H9 (cell line): ENCODE data around the gene LPAR2. TPM values are rescaled to one million over a fixed set of nuclear protein-coding genes. Genes with fewer than 3 reads are reported as not detected.

ENCODE experiments used
- DNase-seq: peaks from one replicate; pipeline ENCODE4 v3.0.0-alpha.2; 2017
- H2AFZ ChIP-seq: one replicate; pipeline ENCODE4 v1.6.1; 2013; ENCODE audit warnings: mild to moderate bottlenecking, low read length, control low read depth, moderate library complexity
- H2AK5ac ChIP-seq: 2 replicates; pipeline ENCODE4 v1.6.1; 2013; ENCODE audit warnings: low read length, control low read depth, mixed read lengths; ENCODE audit not compliant: insufficient read length
- H2BK120ac ChIP-seq: one replicate; pipeline ENCODE4 v1.6.1; 2013; ENCODE audit warnings: low read depth, mild to moderate bottlenecking, low read length, control low read depth, inconsistent platforms; ENCODE audit not compliant: poor library complexity, severe bottlenecking
- H2BK12ac ChIP-seq: 2 replicates; pipeline ENCODE4 v1.6.1; 2013; ENCODE audit warnings: low read length, control low read depth, mixed read lengths, low read depth; ENCODE audit not compliant: insufficient read length
- H2BK15ac ChIP-seq: 2 replicates; pipeline ENCODE4 v1.6.1; 2013; ENCODE audit warnings: low read depth, low read length, control low read depth
- H2BK20ac ChIP-seq: one replicate; pipeline ENCODE4 v1.6.1; 2013; ENCODE audit warnings: low read depth, mild to moderate bottlenecking, low read length, control low read depth, inconsistent platforms; ENCODE audit not compliant: poor library complexity, severe bottlenecking
- H2BK5ac ChIP-seq: 2 replicates; pipeline ENCODE4 v1.6.1; 2013; ENCODE audit warnings: low read length, control low read depth, mixed read lengths; ENCODE audit not compliant: insufficient read length
- H3K14ac ChIP-seq: 2 replicates; pipeline ENCODE4 v1.6.1; 2013; ENCODE audit warnings: low read length, control low read depth; ENCODE audit not compliant: insufficient read depth
- H3K18ac ChIP-seq: 2 replicates; pipeline ENCODE4 v1.6.1; 2013; ENCODE audit warnings: low read depth, mild to moderate bottlenecking, mixed read lengths, low read length, control low read depth; ENCODE audit not compliant: insufficient read length
- H3K23ac ChIP-seq: 2 replicates; pipeline ENCODE4 v1.6.1; 2013; ENCODE audit warnings: low read length, control low read depth, mixed read lengths, low read depth; ENCODE audit not compliant: insufficient read length
- H3K23me2 ChIP-seq: 2 replicates; pipeline ENCODE4 v1.6.1; 2013; ENCODE audit warnings: low read depth, mild to moderate bottlenecking, mixed read lengths, low read length, control low read depth; ENCODE audit not compliant: insufficient read length, poor library complexity, severe bottlenecking
- H3K27ac ChIP-seq: 2 replicates; pipeline ENCODE4 v1.5.1; 2013; ENCODE audit warnings: low read length, control low read depth, mixed read lengths, low read depth; ENCODE audit not compliant: insufficient read length
- H3K27me3 ChIP-seq: 2 replicates; pipeline ENCODE4 v1.6.1; 2013; ENCODE audit warnings: low read length, control low read depth, inconsistent platforms; ENCODE audit not compliant: insufficient read depth
- H3K4ac ChIP-seq: 2 replicates; pipeline ENCODE4 v1.6.1; 2013; ENCODE audit warnings: low read depth, mild to moderate bottlenecking, control low read depth, inconsistent platforms, low read length, moderate library complexity
- H3K4me1 ChIP-seq: 2 replicates; pipeline ENCODE4 v1.6.1; 2013; ENCODE audit warnings: low read length, control low read depth, inconsistent platforms; ENCODE audit not compliant: insufficient read depth
- H3K4me2 ChIP-seq: 2 replicates; pipeline ENCODE4 v1.6.1; 2013; ENCODE audit warnings: low read length, control low read depth, mixed read lengths; ENCODE audit not compliant: insufficient read length, insufficient read depth
- H3K56ac ChIP-seq: 2 replicates; pipeline ENCODE4 v1.6.1; 2013; ENCODE audit warnings: low read depth, mild to moderate bottlenecking, mixed read lengths, low read length, control low read depth; ENCODE audit not compliant: insufficient read length
- H3K79me1 ChIP-seq: 2 replicates; pipeline ENCODE4 v1.6.1; 2013; ENCODE audit warnings: low read depth, mild to moderate bottlenecking, moderate library complexity, low read length, control low read depth, inconsistent platforms; ENCODE audit not compliant: insufficient read depth, poor library complexity, severe bottlenecking
- H3K79me2 ChIP-seq: 2 replicates; pipeline ENCODE4 v1.6.1; 2013; ENCODE audit warnings: low read length, control low read depth, inconsistent platforms; ENCODE audit not compliant: insufficient read depth
- H3K9ac ChIP-seq: 2 replicates; pipeline ENCODE4 v1.6.1; 2013; ENCODE audit warnings: low read length, control low read depth, mixed read lengths; ENCODE audit not compliant: insufficient read length; ENCODE audit errors: extremely low read depth
- H3K9me3 ChIP-seq: one replicate; pipeline ENCODE4 v1.6.1; 2013; ENCODE audit warnings: low read depth, low read length, inconsistent platforms; ENCODE audit not compliant: control insufficient read depth
- H3T11ph ChIP-seq: one replicate; pipeline ENCODE4 v1.6.1; 2013; ENCODE audit warnings: mild to moderate bottlenecking, low read length, control low read depth, inconsistent platforms
- H4K20me1 ChIP-seq: one replicate; pipeline ENCODE4 v1.6.1; 2013; ENCODE audit not compliant: control insufficient read depth, insufficient read length, insufficient read depth
- H4K5ac ChIP-seq: 2 replicates; pipeline ENCODE4 v1.6.1; 2013; ENCODE audit warnings: low read depth, mild to moderate bottlenecking, mixed read lengths, low read length, control low read depth; ENCODE audit not compliant: insufficient read length
- H4K8ac ChIP-seq: replicated peaks from 2 replicates; pipeline ENCODE4 v1.6.1; 2013; ENCODE audit warnings: low read length, control low read depth, mixed read lengths, low read depth; ENCODE audit not compliant: insufficient read length
- H4K91ac ChIP-seq: 2 replicates; pipeline ENCODE4 v1.6.1; 2013; ENCODE audit warnings: low read depth, mild to moderate bottlenecking, moderate library complexity, mixed read lengths, low read length, control low read depth; ENCODE audit not compliant: insufficient read length
- H3K27ac Mint-ChIP-seq, 3 experiments: 2 replicates in 2 of 3; 3 replicates in 1 of 3; pipeline ENCODE4 v1.8.0; 2020 to 2021; ENCODE audit warnings: mixed read lengths in 3 of 3, mild to moderate bottlenecking in 1 of 3, moderate library complexity in 1 of 3
- H3K27me3 Mint-ChIP-seq: 2 replicates; pipeline ENCODE4 v1.8.0; 2021; ENCODE audit warnings: low read depth, mild to moderate bottlenecking, moderate library complexity, mixed read lengths
- H3K36me3 Mint-ChIP-seq, 3 experiments: 2 replicates in 2 of 3; 3 replicates in 1 of 3; pipeline ENCODE4 v1.8.0; 2020 to 2021; ENCODE audit warnings: low read depth in 3 of 3, mixed read lengths in 3 of 3; ENCODE audit not compliant: insufficient read depth in 1 of 3
- H3K4me1 Mint-ChIP-seq, 2 experiments: 2 replicates each; pipeline ENCODE4 v1.8.0; 2020; ENCODE audit warnings: mixed read lengths in 2 of 2
- H3K4me3 Mint-ChIP-seq, 2 experiments: 2 replicates in 1 of 2; 3 replicates in 1 of 2; pipeline ENCODE4 v1.8.0; 2020 to 2021; ENCODE audit warnings: mild to moderate bottlenecking in 2 of 2, mixed read lengths in 2 of 2, moderate library complexity in 1 of 2
- H3K9me3 Mint-ChIP-seq, 2 experiments: 2 replicates in 1 of 2; 3 replicates in 1 of 2; pipeline ENCODE4 v1.8.0; 2020; ENCODE audit warnings: mild to moderate bottlenecking in 2 of 2, mixed read lengths in 2 of 2, moderate library complexity in 1 of 2
- CTCF ChIP-seq: fragments of 200-600 bp; sonication (generic); conservative IDR thresholded peaks from 3 replicates; pipeline ENCODE4 v1.8.0; 2021; ENCODE audit warnings: antibody characterized with exemption, mild to moderate bottlenecking
- WGBS: extraction: QIAGEN DNeasy Blood & Tissue Kit; methylation state at CpG from one replicate; pipeline ENCODE4 v1.1.7; 2013; ENCODE audit warnings: missing lambda C conversion rate, low lambda C conversion rate, mixed read lengths; ENCODE audit not compliant: insufficient read length; ENCODE audit errors: extremely low coverage; 5-methylcytosine and 5-hydroxymethylcytosine counted together
- total RNA-seq: library from RNA; stranded (reverse); gene quantifications from 2 replicates; pipeline ENCODE4 v1.2.1, GENCODE V29; 2021

The LPAR2 gene
- total RNA-seq, 1 experiment from 2014 or later, result 51.8 TPM

- no peak overlapping the region for H2AK5ac ChIP-seq
- no peaks in the 10 kb centered on the region; a peak in 1 of 5 replicates for H3K9me3 Mint-ChIP-seq
- no peak overlapping the region for H4K8ac ChIP-seq
- H4K20me1 ChIP-seq, result no peaks in the 10 kb centered on the region
- no peaks in the 10 kb centered on the region for H3K79me2 ChIP-seq
- no peaks in the 10 kb centered on the region for H3K36me3 Mint-ChIP-seq
- no peaks in the 10 kb centered on the region for H3K27me3 Mint-ChIP-seq
- no peak for TF ChIP-seq CTCF
- H2AFZ ChIP-seq, result no peak overlapping the region
- no CpG with 5 or more reads among the region's 2 CpGs for WGBS
- H2BK15ac ChIP-seq, result no peak overlapping the region
- H3T11ph ChIP-seq, result no peak overlapping the region
- DNase-seq, result no peak
- no peak overlapping the region for H3K14ac ChIP-seq
- H2BK20ac ChIP-seq, result no peak overlapping the region
- no peak overlapping the region for H3K4me2 ChIP-seq
- H2BK5ac ChIP-seq, result no peak overlapping the region
- no peak overlapping the region for H4K91ac ChIP-seq
- H2BK120ac ChIP-seq, result no peak overlapping the region
- H2BK12ac ChIP-seq, result no peak overlapping the region
- peaks cover 10% of the 10 kb centered on the region; the same call in 1 of the 2 replicates for H3K4me1 ChIP-seq
- no peak overlapping the region for H3K4me3 Mint-ChIP-seq
- H3K27me3 ChIP-seq, result no peaks in the 10 kb centered on the region
- H4K5ac ChIP-seq, result no peak overlapping the region
- no peaks in the 10 kb centered on the region for H3K79me1 ChIP-seq
- no peak overlapping the region for H3K23ac ChIP-seq
- H3K18ac ChIP-seq, result no peak overlapping the region
- no peak overlapping the region for H3K9ac ChIP-seq
- H3K27ac Mint-ChIP-seq, result no peak overlapping the region
- H3K27ac ChIP-seq, result no peak overlapping the region
- H3K56ac ChIP-seq, result no peak overlapping the region
- no peaks in the 10 kb centered on the region for H3K9me3 ChIP-seq
- peaks cover 14 to 16% of the 10 kb centered on the region in 2 experiments for H3K4me1 Mint-ChIP-seq
- H3K23me2 ChIP-seq, result no peaks in the 10 kb centered on the region
- no peak overlapping the region for H3K4ac ChIP-seq
Observed at GRCh38 chr19:19588546-19588945, 39.5 kb downstream of the LPAR2 start.
